Measurements from ENCODE around the gene HIF1A.
"Not testable (repeated sequence)": the region's sequence is repeated elsewhere in the genome, so short reads cannot be mapped to it uniquely, and the experiment has no call there.

HIF1A gene

GRCh38 chr14:61750708-61751474 lies 55.6 kb downstream of the HIF1A start:
- peak; percentile 87 for DNase-seq

- DNase-seq: no peak
Observed at GRCh38 chr14:61751475-61751989, 56.2 kb downstream of the HIF1A start.

- no peak for DNase-seq
Observed at GRCh38 chr14:61752626-61753025, 57.3 kb downstream of the HIF1A start.

GRCh38 chr14:61753631-61754030 lies 58.3 kb downstream of the HIF1A start:
- no peak for DNase-seq

GRCh38 chr14:61754627-61755381 lies 59.5 kb downstream of the HIF1A start:
- no peak for DNase-seq

GRCh38 chr14:61755382-61755742 lies 60.0 kb downstream of the HIF1A start:
- DNase-seq: not testable (repeated sequence)

GRCh38 chr14:61756135-61756534 lies 60.8 kb downstream of the HIF1A start:
- DNase-seq: no peak

- DNase-seq: no peak
Observed at GRCh38 chr14:61759878-61760277, 64.6 kb downstream of the HIF1A start.

- no peak for DNase-seq
Observed at GRCh38 chr14:61761557-61761956, 66.2 kb downstream of the HIF1A start.

- DNase-seq: peak; percentile 98
Observed at GRCh38 chr14:61761959-61762786, 66.9 kb downstream of the HIF1A start, which contains the start of gene SNAPC1. Gene SNAPC1, plus strand, starts transcription at chr14:61762420. Its CDS starts 41 bp downstream, at chr14:61762461.

- DNase-seq: no peak
Observed at GRCh38 chr14:61764342-61765122, 69.2 kb downstream of the HIF1A start.

GRCh38 chr14:61765225-61765943 lies 70.1 kb downstream of the HIF1A start:
- DNase-seq: no peak

- DNase-seq: no peak
Observed at GRCh38 chr14:61766151-61766550, 70.8 kb downstream of the HIF1A start.

GRCh38 chr14:61768240-61768639 lies 72.9 kb downstream of the HIF1A start:
- DNase-seq: no peak

- DNase-seq: no peak
Observed at GRCh38 chr14:61769893-61770292, 74.6 kb downstream of the HIF1A start.

GRCh38 chr14:61774861-61775260 lies 79.5 kb downstream of the HIF1A start:
- no peak for DNase-seq

- no peak for DNase-seq
Observed at GRCh38 chr14:61780125-61780524, 84.8 kb downstream of the HIF1A start.

GRCh38 chr14:61797309-61797708 lies 102.0 kb downstream of the HIF1A start:
- DNase-seq: no peak

All from islet precursor cell (in vitro differentiated cells).